Head of caudate nucleus (tissue), 42 donors: Measurements from ENCODE around the gene TCF25.

Experiments
- DNase-seq, 42 donors: peaks; one replicate each; pipeline versions ENCODE4 v3.0.0 to v3.0.0-alpha.2; 2020 to 2021; ENCODE audit warnings: mixed read lengths in 7 of 42
- intact Hi-C: fragments of 100-400 bp; cut with DNase I; formaldehyde crosslinking; loops from one replicate; pipeline ENCODE4 v1.15.0; 2022

The TCF25 gene

GRCh38 chr16:89953671-89954406 lies 80.4 kb downstream of the TCF25 start:
- DNase-seq = no peak
- intact Hi-C loops = no loop called here

DNA sequence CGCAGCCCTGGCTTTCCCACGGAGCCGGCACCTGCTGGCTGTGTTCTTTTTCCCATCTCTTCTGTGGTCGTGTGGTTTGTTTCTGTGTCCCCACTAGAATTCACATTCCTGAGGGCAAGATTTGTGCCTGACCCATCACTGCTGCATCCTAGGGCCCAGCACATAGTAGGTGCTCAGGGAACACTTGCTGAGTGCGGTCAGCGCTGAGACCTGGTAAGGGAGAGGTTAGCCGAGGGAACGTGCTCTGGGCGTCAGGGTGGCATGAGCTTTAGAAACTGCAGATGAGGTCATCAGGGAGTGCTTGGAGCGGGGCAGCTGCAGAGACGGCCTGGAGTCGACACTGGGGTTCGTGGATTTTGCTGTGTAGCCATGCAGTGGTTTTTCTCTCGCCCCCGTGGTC lies 81.1 kb downstream of the TCF25 start:
- intact Hi-C loops = no loop called here
- DNase-seq = no peak

DNA sequence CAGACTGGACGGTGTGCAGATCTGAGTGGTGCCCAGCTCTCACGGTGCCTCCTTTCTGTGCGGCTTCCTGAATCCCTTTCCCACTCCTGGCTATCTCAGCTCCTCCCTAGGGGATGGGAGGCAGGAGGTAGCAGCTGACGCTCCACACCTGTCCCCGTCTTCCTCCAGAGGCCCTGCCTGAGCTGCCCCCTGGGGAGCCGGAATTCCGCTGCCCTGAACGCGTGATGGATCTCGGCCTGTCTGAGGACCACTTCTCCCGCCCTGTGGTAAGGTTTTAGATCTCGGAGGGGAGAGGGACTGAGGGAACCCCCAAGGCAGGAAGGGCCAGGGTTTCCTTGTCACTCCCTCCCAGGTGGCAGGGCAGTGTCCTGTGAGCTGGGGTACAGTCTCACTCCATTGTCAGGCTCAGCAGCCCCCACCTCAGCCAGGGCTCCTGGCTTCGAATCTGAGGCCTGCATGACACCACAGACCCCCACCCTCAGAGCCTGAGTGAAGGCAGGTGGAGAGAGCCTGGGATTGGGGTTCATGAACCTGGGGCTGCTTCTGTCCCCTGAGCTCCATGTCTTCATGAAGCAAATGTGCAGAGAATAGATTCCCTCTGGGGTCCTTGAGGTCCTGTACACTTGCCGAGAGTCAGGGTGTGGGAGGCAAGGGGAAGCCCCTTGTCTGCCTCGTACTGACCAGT lies 81.8 kb downstream of the TCF25 start:
- intact Hi-C loops = no loop called here
- no peak for DNase-seq

GRCh38 chr16:89956505-89957215 lies 83.3 kb downstream of the TCF25 start:
- intact Hi-C loops = no loop called here
- no peak for DNase-seq

DNA sequence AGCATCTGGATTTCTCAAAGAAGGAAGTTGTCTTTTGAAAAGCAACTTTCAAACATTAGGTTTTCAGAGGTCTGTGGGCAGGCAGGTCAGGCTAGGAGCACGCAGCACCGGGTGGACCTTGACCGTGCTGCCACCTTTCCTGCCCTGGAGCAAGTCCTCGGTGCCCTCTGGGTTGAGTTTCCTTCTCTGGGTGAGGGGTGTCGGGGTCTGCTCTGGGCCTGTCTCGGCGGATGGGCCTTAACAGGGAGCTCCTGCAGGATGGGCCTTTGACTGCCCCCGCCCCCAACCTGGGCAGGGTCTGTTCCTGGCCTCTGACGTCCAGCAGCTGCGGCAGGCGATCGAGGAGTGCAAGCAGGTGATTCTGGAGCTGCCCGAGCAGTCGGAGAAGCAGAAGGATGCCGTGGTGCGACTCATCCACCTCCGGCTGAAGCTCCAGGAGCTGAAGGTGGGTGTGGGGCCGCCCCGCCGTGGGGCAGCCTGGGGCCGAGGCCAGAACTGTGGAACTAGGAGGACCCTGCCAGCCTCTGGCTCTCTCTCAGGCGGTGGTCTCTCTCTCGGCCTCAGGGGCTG lies 83.9 kb downstream of the TCF25 start:
- no peak for DNase-seq
- intact Hi-C loops = no loop called here

- peak in 25 of 42 donors; percentile 8 to 59 (median 36) for DNase-seq
- intact Hi-C loops = no loop called here
These were observed 84.7 kb downstream of the TCF25 start for GRCh38 chr16:89958068-89958467.

DNA sequence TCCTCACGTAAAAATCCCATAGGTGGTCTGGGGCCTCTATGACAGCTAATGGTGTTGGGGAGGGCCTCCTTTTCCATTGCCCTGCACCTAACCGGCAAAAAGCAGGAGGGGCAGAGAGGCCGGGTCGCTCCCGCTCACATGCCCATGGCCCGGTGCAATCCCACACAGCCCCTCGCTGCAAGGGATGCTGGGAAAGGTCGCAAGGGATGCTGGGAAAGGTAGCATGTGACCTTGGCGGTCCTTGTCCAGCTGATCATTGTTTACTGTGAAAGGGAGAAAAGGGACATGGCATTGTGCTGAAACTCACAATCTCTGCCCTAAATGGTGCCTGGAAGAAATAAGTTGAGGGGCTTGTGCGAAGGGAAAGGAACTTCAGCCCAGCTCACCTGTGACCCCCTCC lies 85.2 kb downstream of the TCF25 start:
- intact Hi-C loops = no loop called here

GRCh38 chr16:89960966-89961365 lies 87.6 kb downstream of the TCF25 start:
- intact Hi-C loops = no loop called here
- no peak for DNase-seq

More for the DNA sequence above, 85.2 kb downstream of the TCF25 start:
- no peak for DNase-seq
